K562 (cell line): ENCODE measurements around the gene UBE2S. TPM values are rescaled to one million over a fixed set of nuclear protein-coding genes. Genes with fewer than 3 reads are reported as not detected.

ENCODE experiments used
- CHD2 ChIP-seq: IDR thresholded peaks from 2 replicates; pipeline ENCODE4 v1.6.1; 2011; ENCODE audit warnings: low read depth, low read length
- E2F4 ChIP-seq: sonication (generic); formaldehyde crosslinking; IDR thresholded peaks from 2 replicates; pipeline ENCODE4 v1.8.0; 2022; ENCODE audit warnings: mild to moderate bottlenecking, low read depth, missing genetic modification reagents
- ETS1 ChIP-seq: conservative IDR thresholded peaks from 2 replicates; pipeline ENCODE4 v1.6.1; 2011; ENCODE audit warnings: low read depth, mild to moderate bottlenecking, low read length; ENCODE audit not compliant: control insufficient read depth
- FOXP4 ChIP-seq: sonication (generic); formaldehyde crosslinking; IDR thresholded peaks from 2 replicates; pipeline ENCODE4 v1.8.0; 2022; ENCODE audit warnings: mild to moderate bottlenecking, missing genetic modification reagents, borderline replicate concordance
- GABPB1 ChIP-seq: sonication (generic); formaldehyde crosslinking; IDR thresholded peaks from 2 replicates; pipeline ENCODE4 v1.8.0; 2022; ENCODE audit warnings: mild to moderate bottlenecking, missing genetic modification reagents
- HBP1 ChIP-seq: fragments of 450-650 bp; formaldehyde crosslinking; IDR thresholded peaks from 2 replicates; pipeline ENCODE4 v1.4.0; 2022; ENCODE audit warnings: missing genetic modification characterization
- KDM5B ChIP-seq: fragments of 200-600 bp; sonication (generic); IDR thresholded peaks from 2 replicates; pipeline ENCODE4 v1.6.1; 2012; ENCODE audit warnings: low read depth, mild to moderate bottlenecking, moderate library complexity, low read length, control low read depth, inconsistent platforms; ENCODE audit not compliant: insufficient replicate concordance
- KLF13 ChIP-seq: fragments of 450-650 bp; IDR thresholded peaks from 2 replicates; pipeline ENCODE4 v1.6.1; 2016; ENCODE audit warnings: missing genetic modification characterization, low read depth, mild to moderate bottlenecking, missing compliant biosample characterization, moderate library complexity, borderline replicate concordance
- L3MBTL2 ChIP-seq: fragments of 450-650 bp; IDR thresholded peaks from 2 replicates; pipeline ENCODE4 v1.6.1; 2016; ENCODE audit warnings: mild to moderate bottlenecking, moderate library complexity
- LARP7 ChIP-seq: fragments of 450-650 bp; IDR thresholded peaks from 2 replicates; pipeline ENCODE4 v1.6.1; 2016
- MAFF ChIP-seq: IDR thresholded peaks from 2 replicates; pipeline ENCODE4 v1.6.1; 2012; ENCODE audit warnings: low read length, improper control_type of control experiment
- MYC ChIP-seq, 2 experiments: fragments of 250-450 bp in 1 of 2; sonication (Bioruptor Pico) in 1 of 2; IDR thresholded peaks; 2 replicates each; pipeline versions ENCODE4 v1.5.1 to v1.6.1; 2012 to 2021; ENCODE audit warnings: low read depth in 2 of 2, borderline replicate concordance in 1 of 2, improper control_type of control experiment in 1 of 2, low read length in 1 of 2, mild to moderate bottlenecking in 1 of 2, moderate library complexity in 1 of 2
- NELFE ChIP-seq: IDR thresholded peaks from 2 replicates; pipeline ENCODE4 v1.6.1; 2011; ENCODE audit warnings: mild to moderate bottlenecking; ENCODE audit not compliant: insufficient read depth, insufficient read length
- SRSF9 ChIP-seq: fragments of 200-400 bp; formaldehyde crosslinking; IDR thresholded peaks from 2 replicates; pipeline ENCODE4 v1.6.1; 2017; ENCODE audit warnings: low read depth, low read length, borderline replicate concordance
- UBTF ChIP-seq, 2 experiments: IDR thresholded peaks; 2 replicates each; pipeline ENCODE4 v1.6.1; 2012; ENCODE audit warnings: improper control_type of control experiment in 2 of 2, low read depth in 2 of 2, low read length in 2 of 2, borderline replicate concordance in 1 of 2
- ZFP1 ChIP-seq: fragments of 450-650 bp; formaldehyde crosslinking; IDR thresholded peaks from 2 replicates; pipeline ENCODE4 v1.4.0; 2020; ENCODE audit warnings: mild to moderate bottlenecking, mixed read lengths
- ZNF77 ChIP-seq: fragments of 250-450 bp; sonication (Bioruptor Pico); IDR thresholded peaks from 2 replicates; pipeline ENCODE4 v1.5.0; 2020
- polyA plus RNA-seq, 8 experiments: library from polyadenylated mRNA; depleted of rRNA in 4 of 8; stranded (reverse) in 5 of 8; unstranded in 3 of 8; fragments of >200 nt; fragmentation: Nextera tagmentation in 2 of 8; fragmentation: Illumina TruSeq in 1 of 8; extraction: Ambion mirVana in 2 of 8; extraction: Trizol in 1 of 8; gene quantifications; 2 replicates each; pipeline versions ENCODE4 v1.2.1 to v1.2.3, GENCODE V29; 2011 to 2014; ENCODE audit warnings: inconsistent platforms in 1 of 8, missing spikeins in 1 of 8
- total RNA-seq, 7 experiments: library from RNA; depleted of rRNA in 6 of 7; stranded (reverse); fragments of >200 nt in 6 of 7; fragmentation: Illumina TruSeq in 2 of 7; extraction: Trizol in 2 of 7; gene quantifications; 2 replicates each; pipeline versions ENCODE4 v1.2.1 to v1.2.3, GENCODE V29; 2011 to 2021; ENCODE audit warnings: low replicate concordance in 1 of 7

The UBE2S gene
- total and polyA plus RNA-seq, 9 of the 15 experiments (the other 6 are each of a cell fraction or from before 2014, with no cell fraction given): 1.5 to 1,305 (median 157) TPM

GRCh38 chr19:55383279-55384130 lies 24.1 kb downstream of the UBE2S start (continued):
- TF ChIP-seq ETS1 (peak; percentile 12; the same call in 1 of the 2 replicates), SRSF9 (no peak), LARP7 (0 out of 2 replicates have a peak, but pooled peaks have one; percentile 21), L3MBTL2 (peak; percentile 76), GABPB1 (CRISPR knock-in tag) (no peak), KLF13 (tag) (no peak), MYC (IDR thresholded peaks at IDR 0.05; ENCODE audit: low read depth, low read length) (no peak), MYC (CRISPR knock-in tag; IDR thresholded peaks at IDR 0.05; ENCODE audit: borderline replicate concordance, low read depth) (no peak), KDM5B (peak; percentile 43), ZNF77 (CRISPR knock-in tag) (no peak), HBP1 (CRISPR knock-in tag) (no peak), CHD2 (peak; percentile 73), FOXP4 (no peak), NELFE (no peak), UBTF (IDR thresholded peaks at IDR 0.05; ENCODE audit: borderline replicate concordance in 1 of 2, low read depth in 2 of 2, low read length in 2 of 2) (peak; percentile 60 to 75; a peak in 1 of 4 replicates), ZFP1 (CRISPR knock-in tag) (no peak), E2F4 (CRISPR knock-in tag) (no peak), MAFF (no peak)
